Stimulated activated CD4-positive, alpha-beta T cell treated with anti-CD3 and anti-CD28 coated beads, Interleukin-1b, Interleukin-23, amount 100 ng/mL, for 24 hours (primary cell): ENCODE data around the gene TCEAL8.
"Not testable (repeated sequence)": the region's sequence is repeated elsewhere in the genome, so short reads cannot be mapped to it uniquely, and the experiment has no call there.

Source experiments
- DNase-seq, 4 experiments: peaks; one replicate each; pipeline ENCODE4 v3.0.0-alpha.2; 2020; ENCODE audit warnings: low read depth in 4 of 4, low spot score in 1 of 4

TCEAL8 gene, protein sequence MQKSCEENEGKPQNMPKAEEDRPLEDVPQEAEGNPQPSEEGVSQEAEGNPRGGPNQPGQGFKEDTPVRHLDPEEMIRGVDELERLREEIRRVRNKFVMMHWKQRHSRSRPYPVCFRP

GRCh38 chrX:103254921-103255493, at the start of gene TCEAL8:
Gene TCEAL8, minus strand, starts transcription at chrX:103255155. Its CDS starts 1,176 bp downstream, at chrX:103253979.
- DNase-seq = peak; percentile 17 to 51 (median 34)

DNA sequence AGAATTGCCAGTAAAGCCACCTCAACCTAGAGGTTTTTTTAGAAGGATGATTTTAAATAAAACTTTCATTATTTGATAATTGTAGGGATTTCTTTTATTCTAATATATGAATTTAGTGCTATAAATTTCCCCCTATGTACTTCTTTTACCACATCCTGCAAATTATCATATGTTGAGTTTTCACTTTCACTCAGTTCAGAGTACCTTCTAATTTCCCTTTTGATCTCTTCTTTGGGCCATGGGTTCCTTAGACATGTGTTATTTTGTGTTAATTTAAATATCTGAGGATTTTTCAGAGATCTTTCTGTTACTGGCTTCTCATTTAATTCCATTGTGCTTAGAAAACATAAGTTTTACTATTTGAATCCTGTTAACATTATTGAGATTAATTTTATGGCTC, 49.8 kb upstream of the TCEAL8 start:
- DNase-seq = no peak

DNA sequence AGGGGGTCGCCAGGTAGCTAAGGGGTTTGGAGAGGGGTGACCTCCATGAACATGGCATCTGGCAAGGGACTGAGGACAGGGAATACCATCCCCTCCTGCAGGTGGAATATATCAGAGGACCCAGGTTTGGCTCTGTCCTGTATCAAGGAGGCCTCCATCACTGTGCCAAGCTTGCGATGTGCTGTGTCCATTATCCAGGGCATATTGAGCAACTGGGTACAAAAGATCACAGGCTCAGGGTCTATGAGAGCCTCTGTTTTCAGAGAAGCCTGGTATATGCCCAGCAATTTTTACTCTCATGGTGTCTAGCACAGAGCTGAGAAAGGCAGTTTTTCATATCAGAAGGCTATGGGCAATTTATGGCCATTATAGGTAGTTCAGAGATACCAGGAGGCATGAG, 38.2 kb upstream of the TCEAL8 start:
- DNase-seq = no peak

DNA sequence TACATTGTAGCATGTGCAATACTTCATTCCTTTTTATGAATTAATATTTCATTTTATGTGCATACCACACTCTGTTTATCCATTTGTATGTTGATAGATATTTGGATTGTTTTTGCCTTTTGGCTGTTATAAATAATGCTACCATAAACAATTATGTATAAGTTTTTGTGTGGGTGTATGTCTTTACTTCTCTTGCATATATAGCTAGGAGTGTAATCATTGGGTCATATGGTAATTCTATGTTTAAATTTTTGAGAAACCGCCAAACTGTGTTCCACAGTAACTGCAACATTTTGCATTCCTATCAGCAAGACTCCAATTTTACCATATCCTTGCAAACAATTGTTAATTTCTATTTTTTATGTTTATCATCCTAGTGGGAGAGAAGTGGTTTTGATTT, 24.7 kb upstream of the TCEAL8 start:
- DNase-seq = no peak

- DNase-seq = no peak
Measured at GRCh38 chrX:103276581-103277002, 21.6 kb upstream of the TCEAL8 start, which contains the start of gene TCEAL5. Gene TCEAL5, minus strand, starts transcription at chrX:103276750. Its CDS starts 2,187 bp downstream, at chrX:103274563.

DNA sequence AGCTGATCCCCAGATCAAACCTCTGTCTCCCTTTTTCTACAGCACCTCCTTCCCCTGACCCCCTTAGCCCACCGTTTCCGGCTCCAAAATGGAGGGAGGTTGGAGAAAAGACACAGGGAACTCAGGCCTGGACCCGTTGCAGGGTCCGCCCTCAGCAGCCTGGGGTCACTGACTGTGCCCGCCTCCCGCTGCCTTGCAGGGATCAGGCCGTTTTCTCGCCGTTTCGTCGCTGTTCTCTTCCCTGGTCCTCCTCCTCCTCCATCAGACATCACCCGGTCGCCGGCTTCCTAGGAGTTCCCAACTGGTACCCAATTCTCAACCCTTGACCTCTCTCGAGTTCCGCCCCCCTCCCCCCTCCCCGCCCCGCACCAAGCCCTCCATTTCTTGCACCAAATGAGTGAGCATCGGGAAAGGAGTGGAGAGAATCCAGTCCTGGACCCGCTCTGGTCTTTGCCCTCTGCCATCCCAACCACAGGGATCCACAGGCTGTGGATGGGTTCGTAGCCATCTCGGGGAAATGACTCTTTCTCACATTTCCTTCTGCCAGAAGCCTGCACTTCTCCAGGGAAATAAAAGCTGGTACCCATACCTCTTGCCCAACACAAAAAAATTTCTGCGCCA, 21.1 kb upstream of the TCEAL8 start:
- DNase-seq = no peak

DNA sequence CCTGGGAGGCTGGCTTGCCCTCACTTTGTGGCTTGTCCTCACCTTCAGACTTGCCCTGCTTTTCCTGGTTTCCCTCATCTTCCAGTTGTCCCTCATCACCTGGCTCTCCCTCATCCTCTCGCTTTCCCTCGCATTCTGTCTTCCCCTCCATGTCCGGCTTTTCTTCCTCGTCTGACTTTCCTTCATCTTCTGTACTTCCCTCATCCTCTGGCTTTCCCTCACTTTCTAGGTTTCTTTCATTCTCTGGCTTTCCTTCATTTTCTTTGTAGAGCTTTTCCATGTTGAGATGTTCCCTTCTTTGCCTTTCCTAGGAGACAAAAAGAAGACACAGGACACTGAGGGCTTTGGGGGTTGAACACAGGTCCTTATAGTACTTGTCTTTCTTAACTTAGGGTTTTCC, 19.3 kb upstream of the TCEAL8 start:
- no peak for DNase-seq

- no peak for DNase-seq
Measured at GRCh38 chrX:103258275-103258674, 3.3 kb upstream of the TCEAL8 start.

DNA sequence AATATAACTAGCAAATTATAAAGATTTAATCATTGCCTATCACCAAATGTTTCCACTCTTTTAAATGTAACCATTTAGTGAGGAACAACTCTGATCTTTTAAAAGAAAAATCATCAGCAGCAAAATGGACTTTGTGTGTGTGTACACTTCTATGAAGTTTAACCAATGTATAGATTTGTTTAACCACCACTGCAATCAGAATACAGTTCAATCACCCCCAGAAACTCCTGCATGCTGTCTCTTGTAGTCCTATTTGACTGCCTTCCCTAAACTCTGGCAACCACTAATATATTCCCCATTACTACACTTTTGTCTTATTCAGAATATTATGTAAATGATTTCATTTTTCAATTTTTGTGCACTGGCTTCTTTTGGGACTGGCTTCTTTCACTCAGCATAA, 1.7 kb upstream of the TCEAL8 start:
- DNase-seq = no peak

- DNase-seq = peak in 2 of 4 experiments; percentile 7 to 16
Measured at GRCh38 chrX:103254171-103254824, 657 bp downstream of the TCEAL8 start.

GRCh38 chrX:103253608-103254007, 1.3 kb downstream of the TCEAL8 start:
- no peak for DNase-seq

GRCh38 chrX:103250977-103251376, 4.0 kb downstream of the TCEAL8 start:
- no peak for DNase-seq

DNA sequence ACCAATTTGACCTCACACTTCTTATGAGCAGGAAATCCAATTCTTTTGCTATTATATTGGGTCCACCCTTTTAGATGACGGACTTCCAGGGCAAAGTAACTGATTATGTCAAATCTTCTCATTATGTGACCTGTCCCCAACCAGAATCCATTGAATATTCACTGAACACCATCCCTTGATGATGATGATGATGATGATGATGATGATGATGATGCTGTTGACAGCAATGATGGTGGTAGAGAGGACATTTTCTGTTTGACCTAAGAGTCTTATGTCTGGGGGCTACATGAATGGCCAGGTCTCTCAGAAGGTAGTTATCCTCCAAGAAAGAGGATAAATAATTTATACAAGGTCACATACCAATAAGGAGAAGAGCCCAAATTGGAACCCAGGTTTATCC, 5.2 kb downstream of the TCEAL8 start:
- no peak for DNase-seq

- no peak for DNase-seq
Measured at GRCh38 chrX:103248553-103248952, 6.4 kb downstream of the TCEAL8 start.

DNA sequence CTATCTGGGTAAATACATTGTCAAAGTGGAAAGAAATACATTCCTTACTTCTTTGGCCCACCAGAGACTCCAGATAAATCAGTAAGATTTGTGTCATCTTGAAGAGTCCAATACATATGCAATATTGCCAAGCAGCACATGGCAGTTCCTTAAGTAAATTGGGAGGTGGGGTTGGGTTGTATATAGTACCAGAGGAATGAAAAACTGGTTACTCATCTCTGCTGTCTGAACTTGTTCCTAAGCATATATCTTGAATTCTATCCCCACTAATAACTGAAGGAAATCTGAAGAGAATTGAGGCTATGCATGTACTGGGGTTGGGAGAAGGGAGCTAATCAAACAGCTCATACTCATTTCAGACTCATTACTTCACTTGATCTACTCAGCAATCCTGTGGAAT, 14.8 kb downstream of the TCEAL8 start:
- DNase-seq = no peak

DNA sequence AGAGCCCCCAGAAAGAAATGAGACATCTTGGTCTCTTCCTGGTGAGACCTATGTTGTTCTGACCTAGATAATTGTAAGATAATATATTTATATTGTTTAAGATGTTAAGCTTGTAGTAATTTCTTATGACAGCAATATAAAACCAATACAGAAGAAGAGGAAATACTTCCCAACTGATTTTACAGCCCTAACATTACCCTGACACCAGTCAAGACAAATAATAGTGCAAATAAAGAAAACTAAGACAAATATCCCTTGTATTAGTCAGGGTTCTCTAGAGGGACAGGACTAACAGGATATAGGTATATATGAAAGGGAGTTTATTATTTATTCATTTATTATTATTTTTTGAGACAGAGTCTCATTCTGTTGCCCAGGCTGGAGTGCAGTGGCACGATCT, 18.7 kb downstream of the TCEAL8 start:
- DNase-seq = no peak

DNA sequence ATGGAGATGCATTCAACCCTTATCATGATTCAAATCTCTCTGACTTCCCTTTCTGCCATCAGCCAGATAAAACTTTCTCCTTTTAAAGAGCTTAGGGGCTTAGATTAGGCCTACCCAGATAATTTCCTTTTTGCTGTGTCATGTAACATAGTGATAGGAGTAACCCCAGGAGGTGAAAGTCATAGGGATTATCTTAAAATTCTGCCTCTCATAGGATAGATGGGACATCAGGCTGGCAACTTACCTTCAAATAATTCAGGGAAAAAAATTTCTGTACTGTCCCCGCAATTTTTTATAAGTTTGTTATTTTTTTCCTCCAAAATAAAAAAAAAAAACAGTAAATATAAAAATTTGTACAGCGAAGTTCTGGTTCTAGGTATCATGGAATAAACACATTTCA, 19.3 kb downstream of the TCEAL8 start:
- not testable (repeated sequence) for DNase-seq

DNA sequence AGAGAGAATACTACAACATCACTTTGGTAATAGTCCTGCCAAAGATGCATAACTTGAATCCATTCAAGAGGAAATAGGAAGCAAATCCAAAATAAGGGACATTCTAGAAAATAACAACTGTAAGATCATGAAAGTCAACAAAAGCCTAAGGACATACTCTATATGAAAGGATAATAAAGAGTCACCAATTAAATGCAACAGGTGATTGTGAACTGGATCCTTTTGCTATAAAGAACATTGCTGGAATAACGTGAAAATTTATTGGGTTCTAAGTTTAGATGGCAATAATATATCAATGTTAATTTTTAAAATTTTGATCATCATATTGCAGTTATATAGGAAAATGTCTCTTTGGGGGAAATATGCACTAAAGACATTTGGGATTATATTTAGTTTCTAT, 20.1 kb downstream of the TCEAL8 start:
- no peak for DNase-seq

DNA sequence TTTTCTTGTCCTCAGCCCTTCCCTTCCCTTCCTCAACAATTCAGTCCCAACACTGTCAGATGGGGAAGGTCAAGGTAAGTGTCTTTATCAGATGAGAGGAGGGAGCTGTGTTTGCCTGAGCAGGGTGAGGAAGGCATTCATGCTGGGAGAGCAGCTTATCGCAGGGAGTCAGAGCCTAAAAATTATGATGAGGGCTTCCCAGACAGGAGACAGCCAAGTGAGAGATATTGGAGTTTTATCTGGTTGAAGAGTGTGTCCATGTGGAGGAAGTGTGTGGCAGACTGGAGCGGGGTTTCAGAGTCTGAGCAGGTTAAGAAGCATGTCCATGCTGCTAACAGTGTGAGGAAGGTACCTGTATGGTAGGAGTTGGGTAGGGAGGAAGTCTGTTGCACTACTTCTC, 21.7 kb downstream of the TCEAL8 start:
- no peak for DNase-seq

GRCh38 chrX:103225918-103226317, 29.0 kb downstream of the TCEAL8 start:
- not testable (repeated sequence) for DNase-seq

GRCh38 chrX:103220511-103221323, 34.2 kb downstream of the TCEAL8 start:
- no peak for DNase-seq
